ENCODE results near the gene HNRNPA2B1. TPM values are rescaled to one million over a fixed set of nuclear protein-coding genes. Genes with fewer than 3 reads are reported as not detected.

The HNRNPA2B1 gene
- total RNA-seq, 1 experiment from 2014 or later = 1,101 TPM

- H3K9me3 Mint-ChIP-seq = no peaks in the 10 kb centered on the region
- POLR2A ChIA-PET = interaction anchor here (0.9 to 3.0 kb wide), 5 partner anchors 34 to 47 kb away, joined by 3 to 15 read pairs (median 4); partner anchors contain the start of gene CBX3
- TF ChIP-seq HMGXB4 (CRISPR knock-in tag; IDR thresholded peaks at IDR 0.05) (no peak), ZNF317 (CRISPR knock-in tag; IDR thresholded peaks at IDR 0.05; ENCODE audit: borderline replicate concordance, low read depth) (no peak), MYBL2 (CRISPR knock-in tag; IDR thresholded peaks at IDR 0.05) (no peak), ZNF512 (CRISPR knock-in tag; IDR thresholded peaks at IDR 0.05; ENCODE audit: borderline replicate concordance) (no peak), ERG (CRISPR knock-in tag; IDR thresholded peaks at IDR 0.05) (no peak), CREM (CRISPR knock-in tag; IDR thresholded peaks at IDR 0.05) (no peak), FOXP1 (CRISPR knock-in tag; IDR thresholded peaks at IDR 0.05; ENCODE audit: borderline replicate concordance) (no peak), E2F1 (CRISPR knock-in tag; IDR thresholded peaks at IDR 0.05) (no peak), HMGA2 (CRISPR knock-in tag; IDR thresholded peaks at IDR 0.05) (no peak), TCF7 (CRISPR knock-in tag; IDR thresholded peaks at IDR 0.05; ENCODE audit: low read depth) (no peak), CTCF (IDR thresholded peaks at IDR 0.05) (no peak), GRHL2 (CRISPR knock-in tag; IDR thresholded peaks at IDR 0.05; ENCODE audit: insufficient replicate concordance, severe bottlenecking) (no peak), CREB1 (CRISPR knock-in tag; IDR thresholded peaks at IDR 0.05) (no peak), USF1 (CRISPR knock-in tag; IDR thresholded peaks at IDR 0.05) (no peak), OVOL2 (CRISPR knock-in tag; IDR thresholded peaks at IDR 0.05; ENCODE audit: borderline replicate concordance) (no peak), ZNF532 (CRISPR knock-in tag; IDR thresholded peaks at IDR 0.05; ENCODE audit: borderline replicate concordance) (no peak), ZBTB21 (CRISPR knock-in tag; IDR thresholded peaks at IDR 0.05; ENCODE audit: borderline replicate concordance) (peak; percentile 15; the same call in 1 of the 2 replicates), ZMAT4 (CRISPR knock-in tag; IDR thresholded peaks at IDR 0.05) (0 out of 2 replicates have a peak, but pooled peaks have one; percentile 21), NR2C2 (CRISPR knock-in tag; IDR thresholded peaks at IDR 0.05) (no peak)
These were observed 46.4 kb downstream of the HNRNPA2B1 start for GRCh38 chr7:26153823-26154783.

More at GRCh38 chr7:26153823-26154783, 46.4 kb downstream of the HNRNPA2B1 start:
- Mint-ChIP-seq H3K27ac (peak overlapping the region; percentile 98), H3K4me1 (peaks cover 76% of the 10 kb centered on the region), H3K27me3 (ENCODE audit: low read depth) (no peaks in the 10 kb centered on the region; the same call in 1 of the 2 replicates), H3K36me3 (no peaks in the 10 kb centered on the region), H3K4me3 (peak overlapping the region; percentile 89)
- peak; percentile 76 for ATAC-seq
- peak; percentile 67 for DNase-seq (ENCODE audit: low spot score)
- CTCF ChIA-PET = interaction anchor here (0.8 to 1.1 kb wide), 3 partner anchors 13 to 75 kb away, joined by 3 read pairs; no protein-coding TSS in a partner anchor
